ENCODE data around the gene ZNF830.
"Not testable (repeated sequence)": the region's sequence is repeated elsewhere in the genome, so short reads cannot be mapped to it uniquely, and the experiment has no call there.

Gene ZNF830

GRCh38 chr17:34961093-34961911 is at the start of gene ZNF830, which contains the start of gene CCT6B:
Gene ZNF830 (plus strand): TSS chr17:34961540. CDS start chr17:34961567, 27 bp downstream.
Gene CCT6B (minus strand): TSS chr17:34961460. CDS start chr17:34961393, 67 bp downstream.
- peak; percentile 89 for DNase-seq (ENCODE audit: low spot score)

GRCh38 chr17:34913001-34913400 is 48.3 kb upstream of the ZNF830 start:
- DNase-seq (ENCODE audit: low spot score): no peak

- no peak for DNase-seq (ENCODE audit: low spot score)
Measured at GRCh38 chr17:34916120-34916519, 45.2 kb upstream of the ZNF830 start.

- DNase-seq (ENCODE audit: low spot score): no peak
Measured at GRCh38 chr17:34917381-34917780, 44.0 kb upstream of the ZNF830 start.

GRCh38 chr17:34920676-34921075 is 40.7 kb upstream of the ZNF830 start:
- no peak for DNase-seq (ENCODE audit: low spot score)

GRCh38 chr17:34926661-34927060 is 34.7 kb upstream of the ZNF830 start:
- DNase-seq (ENCODE audit: low spot score): no peak

- DNase-seq (ENCODE audit: low spot score): no peak
Measured at GRCh38 chr17:34930283-34930682, 31.1 kb upstream of the ZNF830 start.

GRCh38 chr17:34950780-34951179 is 10.6 kb upstream of the ZNF830 start:
- DNase-seq (ENCODE audit: low spot score): not testable (repeated sequence)

GRCh38 chr17:34958438-34958837 is 2.9 kb upstream of the ZNF830 start:
- DNase-seq (ENCODE audit: low spot score): no peak

- DNase-seq (ENCODE audit: low spot score): no peak
Measured at GRCh38 chr17:34974179-34974578, 12.8 kb downstream of the ZNF830 start.

- DNase-seq (ENCODE audit: low spot score): no peak
Measured at GRCh38 chr17:34974794-34975785, 13.8 kb downstream of the ZNF830 start.

GRCh38 chr17:34979153-34979552 is 17.8 kb downstream of the ZNF830 start:
- no peak for DNase-seq (ENCODE audit: low spot score)

GRCh38 chr17:34979650-34980352 is 18.5 kb downstream of the ZNF830 start:
- DNase-seq (ENCODE audit: low spot score): no peak

- DNase-seq (ENCODE audit: low spot score): peak; percentile 92
Measured at GRCh38 chr17:34980353-34980680, 19.0 kb downstream of the ZNF830 start, which contains the start of gene LIG3. Gene LIG3 (plus strand): TSS chr17:34980512. CDS start chr17:34983006, 2,494 bp downstream.

GRCh38 chr17:34980681-34981537 is 19.6 kb downstream of the ZNF830 start:
- peak; percentile 70 for DNase-seq (ENCODE audit: low spot score)

- no peak for DNase-seq (ENCODE audit: low spot score)
Measured at GRCh38 chr17:34981538-34982241, 20.4 kb downstream of the ZNF830 start.

- DNase-seq (ENCODE audit: low spot score): no peak
Measured at GRCh38 chr17:34987232-34987631, 25.9 kb downstream of the ZNF830 start.

- no peak for DNase-seq (ENCODE audit: low spot score)
Measured at GRCh38 chr17:34988644-34989043, 27.3 kb downstream of the ZNF830 start.

- DNase-seq (ENCODE audit: low spot score): no peak
Measured at GRCh38 chr17:34989473-34989872, 28.1 kb downstream of the ZNF830 start.

- no peak for DNase-seq (ENCODE audit: low spot score)
Measured at GRCh38 chr17:34990921-34991365, 29.6 kb downstream of the ZNF830 start.
